ENCODE results near the gene DAP3. TPM values are rescaled to one million over a fixed set of nuclear protein-coding genes. Genes with fewer than 3 reads are reported as not detected.

Gene DAP3
- total RNA-seq, 2 donors from 2014 or later, result 107 to 112 TPM

DNA sequence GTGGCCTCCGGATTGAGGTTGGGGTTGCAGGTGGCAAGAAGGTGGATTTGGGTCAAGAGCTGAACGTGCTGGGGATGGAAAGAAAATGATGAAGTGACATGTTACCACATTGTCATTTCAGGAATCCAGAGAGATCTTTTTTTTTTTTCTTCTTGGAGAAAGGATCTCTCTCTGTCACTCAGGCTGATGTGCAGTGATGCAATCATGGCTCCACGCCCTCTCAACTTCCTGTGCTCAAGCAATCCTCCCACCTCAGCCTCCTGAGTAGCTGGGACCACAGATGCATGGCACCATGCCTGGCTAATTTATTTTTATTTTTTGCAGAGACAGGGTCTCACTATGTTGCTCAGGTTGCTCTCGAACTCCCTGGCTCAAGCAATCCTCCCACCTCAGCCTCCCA lies 87.5 kb downstream of the DAP3 start:
- peaks cover 64% of the 10 kb centered on the region for H3K36me3 ChIP-seq (ENCODE audit: control insufficient read depth, insufficient read depth, low read length)
- 93 to 94% methylated on average over 4 of the region's 4 CpGs for WGBS, 2 experiments (ENCODE audit: insufficient coverage in 1 of 2, insufficient read length in 1 of 2)
- Mint-ChIP-seq H3K9me3 (no peaks in the 10 kb centered on the region), H3K27me3 (ENCODE audit: insufficient read depth) (no peaks in the 10 kb centered on the region), H3K36me3 (ENCODE audit: low read depth) (peaks cover 64% of the 10 kb centered on the region), H3K4me1 (no peaks in the 10 kb centered on the region), H3K4me3 (no peak overlapping the region), H3K27ac (no peak overlapping the region)
- no peak overlapping the region for H3K9ac ChIP-seq (ENCODE audit: extremely low read depth, low read length, poor library complexity, severe bottlenecking)
- no peak overlapping the region for H3K4me3 ChIP-seq (ENCODE audit: low read length)
- H3K27ac ChIP-seq (ENCODE audit: low read depth, low read length), result no peak overlapping the region
- H3K4me1 ChIP-seq (ENCODE audit: control insufficient read depth, insufficient read depth, low read length), result no peaks in the 10 kb centered on the region
- no peaks in the 10 kb centered on the region for H3K27me3 ChIP-seq (ENCODE audit: control insufficient read depth, insufficient read depth, low read length, poor library complexity, severe bottlenecking)
- no peak for DNase-seq
- H3K9me3 ChIP-seq (ENCODE audit: control insufficient read depth, low read length), result no peaks in the 10 kb centered on the region
- TF ChIP-seq, protein P1, sequence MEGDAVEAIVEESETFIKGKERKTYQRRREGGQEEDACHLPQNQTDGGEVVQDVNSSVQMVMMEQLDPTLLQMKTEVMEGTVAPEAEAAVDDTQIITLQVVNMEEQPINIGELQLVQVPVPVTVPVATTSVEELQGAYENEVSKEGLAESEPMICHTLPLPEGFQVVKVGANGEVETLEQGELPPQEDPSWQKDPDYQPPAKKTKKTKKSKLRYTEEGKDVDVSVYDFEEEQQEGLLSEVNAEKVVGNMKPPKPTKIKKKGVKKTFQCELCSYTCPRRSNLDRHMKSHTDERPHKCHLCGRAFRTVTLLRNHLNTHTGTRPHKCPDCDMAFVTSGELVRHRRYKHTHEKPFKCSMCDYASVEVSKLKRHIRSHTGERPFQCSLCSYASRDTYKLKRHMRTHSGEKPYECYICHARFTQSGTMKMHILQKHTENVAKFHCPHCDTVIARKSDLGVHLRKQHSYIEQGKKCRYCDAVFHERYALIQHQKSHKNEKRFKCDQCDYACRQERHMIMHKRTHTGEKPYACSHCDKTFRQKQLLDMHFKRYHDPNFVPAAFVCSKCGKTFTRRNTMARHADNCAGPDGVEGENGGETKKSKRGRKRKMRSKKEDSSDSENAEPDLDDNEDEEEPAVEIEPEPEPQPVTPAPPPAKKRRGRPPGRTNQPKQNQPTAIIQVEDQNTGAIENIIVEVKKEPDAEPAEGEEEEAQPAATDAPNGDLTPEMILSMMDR (conservative IDR thresholded peaks at IDR 0.05), result no peak

DNA sequence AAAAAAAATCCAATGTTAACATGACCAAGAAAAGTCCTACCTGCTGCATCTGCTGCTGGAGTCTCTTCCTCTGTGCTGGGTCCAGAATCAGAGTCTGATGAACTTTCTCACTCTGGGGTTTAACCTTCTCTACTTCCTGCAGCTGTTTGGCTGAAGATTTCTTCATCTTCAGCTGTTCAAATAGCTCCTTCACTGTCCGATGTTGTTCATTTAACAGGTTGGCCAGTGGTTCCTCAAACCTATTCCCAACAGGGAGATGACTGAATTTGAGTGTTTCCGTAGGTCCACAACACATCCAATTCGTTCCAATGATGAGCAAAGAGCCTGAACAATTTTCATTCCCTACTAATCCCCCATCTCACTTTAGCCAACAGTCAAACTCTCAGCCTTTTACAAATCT lies 88.7 kb downstream of the DAP3 start:
- Histone ChIP-seq H3K27ac (ENCODE audit: low read depth, low read length) (no peak overlapping the region), H3K4me3 (ENCODE audit: low read length) (no peak overlapping the region), H3K9me3 (ENCODE audit: control insufficient read depth, low read length) (no peaks in the 10 kb centered on the region), H3K4me1 (ENCODE audit: control insufficient read depth, insufficient read depth, low read length) (no peaks in the 10 kb centered on the region), H3K9ac (ENCODE audit: extremely low read depth, low read length, poor library complexity, severe bottlenecking) (no peak overlapping the region), H3K27me3 (ENCODE audit: control insufficient read depth, insufficient read depth, low read length, poor library complexity, severe bottlenecking) (no peaks in the 10 kb centered on the region), H3K36me3 (ENCODE audit: control insufficient read depth, insufficient read depth, low read length) (peaks cover 60% of the 10 kb centered on the region)
- H3K4me3 Mint-ChIP-seq, result no peak overlapping the region
- TF ChIP-seq, protein P1 (conservative IDR thresholded peaks at IDR 0.05), result no peak
- no peak overlapping the region for H3K27ac Mint-ChIP-seq
- H3K36me3 Mint-ChIP-seq (ENCODE audit: low read depth), result peaks cover 58% of the 10 kb centered on the region
- WGBS, 2 experiments (ENCODE audit: insufficient coverage in 1 of 2, insufficient read length in 1 of 2), result 86 to 93% methylated on average over 3 of the region's 3 CpGs
- no peak for DNase-seq
- no peaks in the 10 kb centered on the region for H3K27me3 Mint-ChIP-seq (ENCODE audit: insufficient read depth)
- no peaks in the 10 kb centered on the region for H3K4me1 Mint-ChIP-seq
- H3K9me3 Mint-ChIP-seq, result no peaks in the 10 kb centered on the region

Other genes starting within 250 kb of the DAP3 start
- gene ASH1L, start 126.3 kb upstream of the DAP3 start, total RNA-seq, result 10 to 100 TPM; 34.5 to 37.0 TPM
- gene MSTO1, start 78.9 kb upstream of the DAP3 start, total RNA-seq, result 10 to 100 TPM; 57.0 to 74.7 TPM
- 10 to 100 TPM; 44.2 to 45.8 TPM for gene YY1AP1, start 317 bp upstream of the DAP3 start, total RNA-seq
- gene GON4L, start 168.1 kb downstream of the DAP3 start, total RNA-seq, result 10 to 100 TPM; 62.7 to 64.6 TPM
- 1 to 10 TPM in 1 of 2 donors, under 1 TPM in 1; 0.40 to 5.0 TPM for gene SYT11, start 170.5 kb downstream of the DAP3 start, total RNA-seq
- 10 to 100 TPM; 26.0 to 39.2 TPM for gene RIT1, start 222.3 kb downstream of the DAP3 start, total RNA-seq
- gene KHDC4, start 245.3 kb downstream of the DAP3 start, total RNA-seq, result 10 to 100 TPM; 67.7 to 76.2 TPM